ENCODE data around the gene ABL1. TPM values are rescaled to one million over a fixed set of nuclear protein-coding genes. Genes with fewer than 3 reads are reported as not detected.

The ABL1 gene
- total RNA-seq, 1 donor from 2014 or later: 48.2 TPM

DNA sequence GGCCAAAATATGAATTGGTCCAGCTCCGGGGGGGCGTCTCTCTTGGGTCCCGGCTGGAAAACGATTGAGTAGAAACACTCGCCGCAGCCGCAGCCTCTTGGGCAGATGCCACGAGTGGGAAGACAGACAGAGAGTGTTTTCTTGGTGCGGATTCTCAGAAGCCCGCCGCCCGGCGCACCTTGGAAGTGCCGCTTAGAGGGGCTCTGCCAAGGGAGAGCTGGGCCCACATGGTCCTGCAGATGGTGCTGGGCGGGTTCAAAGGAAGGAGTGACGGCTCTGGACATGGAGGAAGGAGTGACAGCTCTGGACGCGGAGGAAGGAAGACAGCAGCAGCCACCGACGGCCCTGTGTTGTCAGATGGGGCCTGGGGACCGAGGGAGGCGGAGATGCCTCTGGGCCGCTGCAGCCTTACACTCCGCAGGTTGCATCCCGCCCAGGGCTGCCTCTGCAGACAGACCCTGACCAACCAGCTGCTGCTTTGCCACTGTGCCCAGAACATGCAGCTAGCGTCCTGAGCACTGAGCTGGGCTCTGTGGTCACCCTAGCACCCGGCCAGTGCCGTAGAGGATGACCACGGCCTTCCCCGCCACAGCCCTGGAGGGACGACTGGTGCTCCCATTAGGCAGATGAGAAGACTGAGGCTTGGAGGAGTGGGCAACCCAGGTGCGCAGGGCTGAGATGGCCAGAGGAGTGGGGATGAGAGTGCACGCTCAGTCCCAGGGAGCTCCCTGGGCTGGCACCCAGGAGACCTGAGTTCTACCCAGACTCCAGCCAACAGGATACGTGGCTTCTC is 82.3 kb downstream of the ABL1 start:
- no peak for DNase-seq (ENCODE audit: low spot score)

DNA sequence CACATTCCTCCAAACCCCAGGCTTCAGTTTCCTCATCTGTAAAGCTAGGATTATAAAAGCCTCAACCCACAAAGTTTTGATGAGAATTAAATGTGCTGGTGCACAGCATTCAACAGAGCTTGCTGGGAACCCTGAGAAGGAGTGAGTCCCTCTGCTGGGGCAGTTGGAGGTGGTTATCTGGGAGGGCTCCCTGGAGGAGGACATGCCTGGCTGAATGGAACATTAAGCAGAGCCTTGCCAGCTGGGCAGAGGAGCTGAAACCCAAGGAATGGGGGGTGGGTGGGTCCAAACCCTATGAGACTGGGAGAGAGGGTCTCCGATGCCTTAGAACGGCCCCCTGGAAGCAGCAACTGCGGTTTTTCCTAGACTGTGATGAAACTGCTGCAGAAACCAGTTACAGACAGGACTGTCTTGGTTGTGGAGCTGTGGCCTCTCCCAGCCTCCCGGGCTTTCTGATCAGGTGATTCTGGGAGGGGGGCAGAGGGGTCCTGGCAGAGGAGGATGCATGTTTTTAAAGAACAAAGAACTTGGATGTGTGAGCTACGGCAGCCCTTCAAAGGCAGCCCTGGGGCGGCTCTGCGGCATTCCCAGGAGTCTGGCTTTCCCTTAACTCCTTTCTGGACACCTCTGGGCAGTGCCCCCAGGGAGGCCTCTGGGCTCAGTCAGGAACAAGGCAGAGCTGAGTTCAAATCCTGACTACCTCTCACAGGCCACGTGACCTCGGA is 83.2 kb downstream of the ABL1 start:
- DNase-seq (ENCODE audit: low spot score): no peak

DNA sequence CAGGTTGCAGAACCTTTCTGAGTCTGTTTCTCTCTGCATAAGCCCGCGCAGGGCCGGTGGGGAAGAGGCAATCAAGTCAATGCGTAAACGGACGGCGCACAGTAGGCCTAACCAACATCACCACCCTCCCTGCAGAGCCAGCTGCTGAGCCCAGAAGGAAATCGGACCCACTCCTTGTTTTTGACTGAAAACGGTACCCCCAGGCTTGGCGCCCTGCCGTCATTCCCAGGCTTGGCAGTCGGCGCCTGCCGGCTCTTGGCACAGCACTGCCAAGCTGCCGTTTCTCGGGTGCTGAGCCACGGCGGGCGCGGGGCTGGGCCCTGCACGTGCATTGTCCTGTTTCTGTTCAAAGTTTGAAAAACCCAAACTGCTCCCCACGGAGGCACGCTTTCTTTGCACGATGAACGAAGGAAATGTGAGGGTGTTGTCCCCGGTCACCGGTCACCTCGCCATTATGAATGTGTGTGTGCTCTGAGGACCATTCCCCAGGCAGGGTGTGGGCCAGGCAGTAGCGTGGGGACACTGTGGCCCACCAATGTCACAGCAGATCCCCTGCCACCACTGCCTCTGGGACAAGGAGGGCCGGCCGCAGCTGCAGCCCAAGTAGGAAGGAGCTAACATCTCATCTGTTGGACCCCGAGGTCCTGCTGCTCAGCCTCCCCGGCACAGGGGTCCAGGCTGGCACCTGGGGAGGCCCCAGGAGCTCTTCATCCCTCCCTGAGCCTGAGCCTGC is 83.9 kb downstream of the ABL1 start:
- DNase-seq (ENCODE audit: low spot score): no peak

DNA sequence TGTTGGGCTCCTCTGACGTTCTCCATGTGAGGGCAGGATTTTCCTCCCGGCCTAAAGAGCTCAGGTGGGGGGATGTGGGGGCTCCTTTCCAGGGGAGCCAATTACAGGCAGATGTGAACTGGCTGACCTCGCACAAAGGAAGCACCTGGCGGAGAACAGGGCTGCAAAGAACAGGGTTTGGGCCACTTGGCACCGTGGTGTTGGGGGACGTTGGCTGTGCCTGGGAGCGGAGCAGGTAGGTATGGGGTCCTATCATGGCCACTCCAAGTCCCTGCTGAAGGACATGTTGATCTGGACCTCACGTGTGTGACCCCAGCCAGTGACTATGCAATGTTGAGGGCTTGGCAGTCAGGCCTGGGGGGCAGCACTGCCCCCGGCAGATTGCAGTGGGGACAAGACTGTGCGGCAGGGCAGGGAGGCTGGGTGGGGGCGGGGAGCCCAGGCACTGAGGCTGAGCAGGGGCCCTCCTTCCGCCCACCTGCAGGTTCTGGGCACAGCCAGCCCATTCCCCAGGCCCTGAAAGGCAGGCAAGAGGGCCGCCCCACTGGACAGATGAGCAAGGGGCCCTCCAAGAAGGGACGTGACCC is 84.6 kb downstream of the ABL1 start:
- no peak for DNase-seq (ENCODE audit: low spot score)

DNA sequence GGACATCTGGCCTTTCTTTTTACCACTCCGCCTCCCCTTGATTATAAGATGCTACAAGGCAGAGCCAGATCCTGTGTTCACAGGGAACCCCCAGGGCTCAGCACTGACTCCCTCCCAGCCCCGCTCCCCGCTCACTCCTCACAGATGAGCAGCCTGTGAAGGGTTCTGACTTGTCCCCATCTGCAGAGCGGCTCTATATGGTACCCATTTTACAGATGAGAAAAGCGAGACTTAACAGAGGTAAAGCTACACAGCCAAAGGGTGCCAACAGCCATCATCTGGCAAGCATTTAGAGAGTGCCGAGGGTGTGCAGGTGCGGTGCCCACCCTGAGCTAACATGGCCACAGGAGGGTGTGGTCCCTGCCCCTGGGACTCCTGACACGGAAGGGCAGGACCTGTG is 85.2 kb downstream of the ABL1 start:
- DNase-seq (ENCODE audit: low spot score): no peak

DNA sequence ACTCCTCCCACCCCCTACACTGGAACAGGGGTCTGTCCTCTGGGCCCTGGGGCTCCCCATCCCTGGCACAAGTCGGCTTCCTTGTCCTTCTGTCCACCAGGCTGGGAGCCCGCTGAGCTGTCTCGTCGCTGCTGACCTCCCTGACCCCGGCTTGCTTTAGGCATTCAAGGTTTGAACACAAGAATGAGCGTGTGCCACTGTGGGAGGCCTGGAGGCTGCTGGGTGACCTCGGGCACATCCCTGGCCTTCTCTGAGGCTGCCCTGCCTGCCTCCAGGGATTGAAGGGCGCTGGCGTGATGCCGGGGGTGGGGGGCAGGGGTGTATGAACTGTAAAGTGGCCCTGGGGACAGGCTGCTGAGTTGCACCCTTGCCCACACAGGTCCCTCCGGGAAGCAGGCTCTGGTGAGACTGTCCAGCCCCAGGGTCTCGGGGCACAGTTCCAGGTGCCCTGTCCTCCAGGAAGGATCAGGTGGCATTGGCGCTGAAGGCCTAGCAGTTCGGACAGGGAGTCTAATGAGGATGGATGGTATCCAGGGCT is 85.8 kb downstream of the ABL1 start:
- DNase-seq (ENCODE audit: low spot score): no peak

DNA sequence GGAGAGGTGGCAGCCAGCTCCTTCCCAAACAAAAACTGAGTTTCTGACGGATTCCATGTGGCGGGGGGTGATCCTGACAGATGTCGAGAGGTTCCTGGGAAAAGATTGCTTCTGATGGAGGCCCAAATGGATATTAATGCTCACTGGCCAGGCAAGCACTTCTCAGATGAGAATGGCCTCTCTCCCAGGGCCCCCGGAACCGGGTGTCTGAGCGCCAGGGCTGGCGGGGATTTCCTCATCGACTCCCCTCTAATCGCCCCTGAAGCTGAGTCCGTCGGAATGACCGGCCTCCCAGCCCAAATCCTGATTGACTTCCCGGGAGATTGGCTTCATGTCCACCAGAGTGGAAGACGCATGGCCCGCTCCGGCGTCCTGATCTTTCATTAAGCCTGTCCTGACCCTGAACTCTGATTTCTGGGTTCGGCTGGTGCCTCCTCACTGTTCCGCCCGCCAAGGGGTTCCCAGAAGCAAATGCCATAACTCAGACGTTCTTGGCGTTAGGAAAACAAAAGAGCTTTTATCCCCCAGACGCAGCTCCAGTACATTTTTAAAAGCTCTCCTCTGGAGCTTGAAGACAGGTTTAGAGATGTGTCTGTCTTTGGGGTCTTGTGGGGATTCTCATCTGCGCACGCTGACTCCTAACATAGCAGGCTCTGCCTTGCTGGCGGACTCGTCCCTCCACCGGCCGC is 86.4 kb downstream of the ABL1 start:
- peak; percentile 37 for DNase-seq (ENCODE audit: low spot score)

DNA sequence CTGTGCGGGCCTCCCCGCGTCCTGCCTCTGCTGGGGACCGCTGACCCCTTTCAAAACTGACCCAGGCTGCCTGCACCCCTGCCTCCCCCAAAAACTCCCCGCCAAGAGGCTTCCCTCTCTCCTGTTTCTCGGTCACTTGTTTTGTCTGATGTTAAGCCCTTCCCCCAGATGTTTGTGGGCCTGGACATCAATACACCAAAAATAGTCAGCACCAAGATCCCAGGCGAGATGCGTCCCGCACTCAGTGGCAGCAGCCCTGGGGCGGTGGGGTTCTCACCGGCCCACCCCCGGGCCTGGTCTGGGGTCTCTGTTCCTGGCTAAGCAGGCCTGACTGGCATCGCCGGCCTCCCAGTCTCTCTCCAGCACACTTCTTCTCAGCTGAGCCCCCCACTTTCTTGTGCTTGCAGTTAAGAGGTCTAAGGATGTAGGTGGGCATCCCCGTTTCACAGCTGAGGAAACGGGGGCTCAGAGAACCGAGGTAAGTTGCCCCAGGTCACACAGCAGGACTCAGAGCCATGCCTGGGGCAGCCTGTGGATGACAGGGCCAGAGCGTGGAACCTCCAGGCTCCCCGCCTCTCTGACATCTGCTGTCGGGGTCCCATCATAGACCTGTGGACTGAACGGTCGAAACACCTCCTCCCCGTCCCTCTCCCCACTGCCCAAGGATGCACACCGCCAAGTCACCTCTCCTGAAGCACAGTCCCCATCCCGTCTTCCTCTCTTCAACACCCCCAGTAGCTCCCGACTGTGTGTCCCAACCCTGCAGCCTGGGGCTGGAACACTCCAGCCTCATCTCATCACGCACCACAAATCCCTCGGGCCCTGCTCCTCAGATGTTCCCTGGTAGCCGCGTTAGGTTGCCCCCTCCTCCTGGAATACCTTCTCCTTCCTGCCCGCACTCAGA is 87.2 kb downstream of the ABL1 start:
- no peak for DNase-seq (ENCODE audit: low spot score)

DNA sequence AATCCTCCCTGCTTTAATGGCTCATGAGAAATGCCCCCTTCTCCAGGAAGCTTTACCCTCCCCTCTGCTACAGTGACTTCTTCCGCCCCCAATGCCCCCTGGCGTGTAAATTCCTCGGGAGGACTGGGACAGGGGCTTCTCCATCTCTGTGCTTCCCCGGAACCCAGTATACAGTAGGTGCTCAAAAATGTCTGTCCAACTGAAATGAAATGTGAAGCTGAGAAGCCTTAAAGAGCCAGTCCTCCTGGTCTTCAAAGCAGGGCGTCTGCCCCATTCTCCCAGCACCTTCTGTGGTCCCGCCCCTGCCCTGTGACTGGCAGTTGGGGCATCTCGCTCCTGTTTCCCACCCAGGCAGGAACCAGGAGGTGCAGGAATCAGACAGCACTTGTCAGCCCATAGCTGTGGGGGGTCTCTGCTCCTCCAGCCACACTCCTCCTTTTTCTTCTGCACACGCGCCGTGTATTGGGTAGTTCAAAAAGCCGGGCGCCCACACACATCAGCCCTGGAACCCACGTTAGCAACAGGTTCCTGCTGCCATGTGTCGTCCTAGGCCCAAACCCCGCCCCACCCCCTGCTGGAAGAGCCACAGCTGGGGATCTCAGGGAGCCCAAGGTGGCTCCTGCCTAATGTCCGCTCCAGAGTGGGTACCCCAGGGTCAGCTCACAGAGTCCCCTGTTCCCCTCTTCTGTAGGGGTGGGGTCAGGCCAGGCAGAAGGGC is 88.0 kb downstream of the ABL1 start:
- no peak for DNase-seq (ENCODE audit: low spot score)

DNA sequence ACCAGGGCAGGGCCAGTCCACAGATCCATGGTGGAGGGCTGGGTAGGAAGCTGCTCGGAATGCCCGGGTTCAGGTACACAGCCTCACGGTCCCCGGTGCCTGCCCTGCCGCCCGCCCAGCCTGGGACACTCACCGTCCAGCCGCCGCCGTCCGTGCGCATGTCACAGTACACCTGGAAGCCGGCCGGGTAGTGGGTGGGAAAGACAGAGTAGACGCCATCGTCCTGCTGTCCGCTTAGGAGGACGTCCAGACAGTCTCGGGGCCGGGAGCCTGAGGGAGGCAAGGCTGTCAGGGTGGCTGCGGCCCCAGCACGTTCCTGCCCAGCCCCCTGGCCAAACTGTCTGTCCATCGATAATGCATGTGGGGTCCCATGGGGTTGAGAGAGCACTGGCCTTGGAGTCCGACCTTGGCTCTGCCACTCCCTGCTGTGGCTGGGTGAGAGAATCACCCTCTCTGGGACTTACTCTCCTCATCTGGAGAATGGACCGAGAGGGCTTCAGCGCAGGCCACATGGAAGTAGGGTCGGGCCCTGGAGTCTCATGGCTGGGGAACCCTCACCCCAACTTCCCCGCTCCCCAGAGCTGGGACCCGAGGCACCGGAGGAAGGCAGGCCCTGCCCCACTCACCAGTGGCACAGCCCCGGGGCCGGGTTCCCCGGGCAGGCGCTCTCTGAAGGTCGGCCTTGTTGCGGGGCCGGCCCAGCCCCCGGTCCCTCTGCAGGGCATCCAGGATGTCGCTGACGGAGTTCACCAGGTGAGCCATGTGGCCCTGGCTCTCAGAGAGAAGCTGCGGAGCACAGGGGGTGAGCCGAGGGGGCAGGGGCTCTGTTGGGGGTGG is 88.8 kb downstream of the ABL1 start:
- no peak for DNase-seq (ENCODE audit: low spot score)

DNA sequence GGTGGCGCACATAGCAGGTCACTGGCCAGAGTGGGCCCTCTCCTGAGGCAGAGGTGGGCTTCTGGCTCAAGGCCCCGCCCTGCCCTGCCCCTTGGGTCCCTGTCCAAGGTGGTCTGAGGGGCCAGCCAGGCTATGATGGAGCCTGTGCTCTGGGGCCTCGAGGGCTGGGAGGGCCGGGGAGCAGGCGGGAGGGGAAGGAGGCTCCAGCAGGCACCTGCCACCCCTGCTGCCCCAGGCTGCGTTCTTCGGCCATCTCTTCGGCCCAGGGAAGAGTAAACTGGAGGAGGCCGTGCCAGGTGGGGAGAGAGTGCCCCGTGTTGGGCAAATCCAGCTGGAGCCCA is 89.4 kb downstream of the ABL1 start:
- no peak for DNase-seq (ENCODE audit: low spot score)

DNA sequence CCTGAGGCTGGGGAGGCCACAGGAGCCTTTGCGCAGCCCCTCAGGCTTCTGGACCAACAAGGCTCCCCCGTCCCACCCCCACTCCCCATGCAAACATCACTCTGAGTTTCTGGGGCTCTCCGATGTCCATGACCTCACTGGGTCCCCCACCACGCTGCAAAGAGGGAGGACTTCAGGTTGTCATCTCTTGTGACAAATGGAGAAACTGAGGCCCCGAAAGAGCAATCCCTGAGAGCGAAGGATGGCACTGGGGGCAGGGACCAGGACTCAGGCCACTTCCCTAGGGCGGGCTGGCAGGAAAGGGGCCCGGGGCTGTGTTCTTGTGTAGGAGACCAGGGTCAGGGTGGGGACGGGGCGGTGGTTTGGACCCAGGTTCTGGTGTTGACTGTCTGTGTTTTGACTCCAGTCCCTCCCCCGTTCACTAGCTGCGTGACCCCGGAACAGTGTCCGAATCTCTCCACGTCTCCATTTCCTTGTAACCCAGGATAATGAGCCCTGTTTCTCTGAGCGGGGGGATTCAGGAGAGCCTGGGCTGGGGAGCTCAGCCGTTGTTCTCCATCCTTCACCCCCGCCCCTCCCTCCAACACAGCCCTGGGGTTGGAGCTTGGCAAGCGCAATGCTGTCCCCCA is 90.1 kb downstream of the ABL1 start:
- no peak for DNase-seq (ENCODE audit: low spot score)

DNA sequence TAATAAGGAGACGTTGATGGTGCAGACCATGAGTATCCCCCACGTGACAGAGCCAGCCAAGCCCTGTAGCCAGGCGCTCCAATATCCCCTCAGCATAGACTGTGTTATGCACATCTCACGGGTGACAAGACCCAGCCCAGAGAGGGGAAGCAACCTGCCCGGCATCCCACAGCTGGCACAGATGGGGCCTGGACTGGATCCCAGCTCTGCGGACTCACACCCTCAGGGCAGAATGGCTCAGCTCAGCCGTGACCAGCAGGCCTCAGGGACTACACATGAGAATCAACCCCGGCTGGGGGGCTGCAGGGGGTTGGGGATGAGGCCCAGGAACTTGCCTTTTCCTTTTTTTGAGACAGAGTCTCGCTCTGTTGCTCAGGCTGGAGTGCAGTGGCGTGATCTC is 92.3 kb downstream of the ABL1 start:
- no peak for DNase-seq (ENCODE audit: low spot score)

DNA sequence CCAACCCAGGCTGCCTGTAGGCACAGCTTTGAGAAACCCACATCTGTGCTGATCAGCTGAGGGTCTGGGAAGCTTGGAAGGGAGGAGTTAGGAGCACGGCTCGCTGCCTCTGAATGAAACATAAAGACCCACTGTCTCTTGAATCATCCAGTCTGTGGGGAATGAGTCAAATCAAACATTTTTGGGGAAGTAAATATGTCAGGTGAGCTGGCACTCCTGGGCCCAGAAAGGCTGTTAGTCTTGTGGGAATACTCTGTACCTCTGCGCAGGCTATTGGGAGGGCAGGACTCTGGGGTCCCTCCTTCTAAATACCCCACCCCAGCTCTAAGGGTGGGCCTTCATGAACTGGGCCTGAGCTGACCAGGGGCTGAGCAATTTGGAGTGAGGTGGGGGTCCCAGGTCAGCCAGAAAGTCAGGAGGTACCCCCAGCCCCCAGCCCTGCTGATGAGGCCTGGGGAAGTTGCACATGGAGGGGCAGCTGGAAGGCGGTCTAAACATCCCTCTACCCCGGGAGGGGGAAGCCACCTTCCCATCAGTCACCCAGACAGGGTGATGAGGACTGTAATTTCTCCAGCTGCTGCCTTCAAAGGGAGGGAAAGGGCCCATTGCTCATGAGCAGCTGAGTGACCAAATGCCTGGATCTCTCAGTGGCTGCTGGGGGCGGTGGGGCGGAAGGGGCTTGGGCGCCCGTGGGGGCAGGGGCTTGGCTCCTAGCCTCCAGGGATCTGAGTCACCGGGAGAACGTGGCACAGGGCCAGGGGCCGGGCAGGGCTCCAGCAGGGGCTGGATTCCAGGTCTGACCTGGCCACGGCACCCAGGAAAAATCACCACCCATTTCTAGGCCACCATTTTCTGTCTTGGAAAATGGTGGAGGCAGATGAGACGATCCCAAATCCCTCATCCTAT is 93.2 kb downstream of the ABL1 start:
- DNase-seq (ENCODE audit: low spot score): no peak

DNA sequence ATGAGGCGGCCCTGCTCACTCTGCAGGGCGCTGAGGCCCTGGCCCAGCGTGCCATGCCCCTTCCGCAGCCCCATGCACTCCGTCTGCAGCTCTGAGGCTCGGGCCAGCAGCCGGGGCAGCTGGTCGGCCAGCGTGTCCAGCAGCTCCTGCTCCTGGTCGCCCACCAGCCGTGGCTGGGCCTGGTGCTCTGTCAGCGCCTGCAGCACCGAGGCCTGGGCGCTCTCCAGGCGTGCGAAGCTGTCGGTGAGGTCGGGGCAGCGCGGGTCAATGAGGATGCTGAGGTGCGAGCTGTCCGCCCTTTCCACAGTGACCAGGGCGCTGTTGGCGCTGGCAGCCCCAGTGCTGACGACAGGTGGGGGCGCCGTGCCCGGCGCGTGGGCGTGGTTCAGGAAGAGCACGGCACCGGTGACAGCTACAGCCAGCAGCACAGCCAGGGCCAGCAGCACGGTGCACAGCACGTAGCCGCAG is 94.6 kb downstream of the ABL1 start:
- no peak for DNase-seq (ENCODE audit: low spot score)

DNA sequence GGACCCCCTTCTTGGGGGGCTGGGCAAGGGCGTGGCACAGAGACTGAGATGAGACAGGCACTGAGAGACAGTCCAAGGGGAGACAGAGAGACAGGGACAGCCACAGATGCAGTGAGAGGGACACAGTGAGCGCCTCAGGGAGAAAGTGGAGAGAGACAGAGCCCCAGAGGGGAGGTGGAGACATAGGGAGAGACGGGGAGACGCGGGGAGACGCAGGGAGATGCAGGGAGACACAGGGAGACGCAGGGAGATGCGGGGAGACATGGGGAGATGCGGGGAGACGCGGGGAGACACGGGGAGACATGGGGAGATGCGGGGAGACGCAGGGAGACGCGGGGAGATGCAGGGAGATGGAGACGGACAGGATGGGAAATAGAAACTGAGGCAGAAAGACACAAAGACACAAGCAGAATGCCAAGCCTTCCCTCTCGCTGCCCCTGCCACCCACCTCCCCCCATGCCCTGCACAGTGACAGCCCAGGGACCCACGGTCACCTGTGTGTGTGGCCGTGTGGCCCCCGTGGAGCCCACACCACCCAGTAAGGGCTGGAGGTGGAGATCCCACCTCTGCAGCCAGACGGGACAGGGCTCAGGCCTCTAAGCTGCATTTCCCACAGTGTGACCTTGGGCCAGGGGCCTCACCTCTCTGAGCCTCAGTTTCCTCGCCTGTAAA is 95.2 kb downstream of the ABL1 start:
- no peak for DNase-seq (ENCODE audit: low spot score)

All from umbilical cord (tissue), 2 donors.